Measurements from ENCODE around the gene KAZN.
A peak's percentile ranks its signal among the peaks of the same experiment; 100 is the strongest.

KAZN gene

DNA sequence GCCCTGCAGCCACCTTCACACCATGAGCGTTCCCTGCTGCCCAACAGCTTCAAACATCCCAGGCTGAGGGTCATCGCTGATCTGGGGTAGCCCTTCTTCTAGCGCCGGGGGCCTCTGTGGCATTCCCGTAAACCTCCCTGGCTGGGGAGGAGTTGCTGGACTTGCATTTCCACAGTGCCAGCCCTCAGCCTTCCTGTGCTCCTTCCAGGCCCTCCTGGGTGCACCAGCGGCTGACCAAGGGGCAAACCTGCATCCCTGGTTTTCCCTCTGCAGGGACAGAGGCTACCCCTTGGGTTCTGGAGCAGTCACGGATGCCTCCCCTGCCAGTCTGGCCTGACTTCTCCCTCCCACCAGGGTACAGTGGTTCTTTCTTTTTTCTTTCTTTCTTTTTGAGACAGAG lies 336.4 kb downstream of the KAZN start:
- DNase-seq (ENCODE audit: low spot score), result no peak

- DNase-seq (ENCODE audit: low spot score), result no peak
Observed at GRCh38 chr1:14936815-14937214, 338.3 kb downstream of the KAZN start.

GRCh38 chr1:14937288-14937949 lies 338.9 kb downstream of the KAZN start:
- DNase-seq (ENCODE audit: low spot score), result no peak

- no peak for DNase-seq (ENCODE audit: low spot score)
Observed at GRCh38 chr1:14939527-14940284, 341.2 kb downstream of the KAZN start.

DNA sequence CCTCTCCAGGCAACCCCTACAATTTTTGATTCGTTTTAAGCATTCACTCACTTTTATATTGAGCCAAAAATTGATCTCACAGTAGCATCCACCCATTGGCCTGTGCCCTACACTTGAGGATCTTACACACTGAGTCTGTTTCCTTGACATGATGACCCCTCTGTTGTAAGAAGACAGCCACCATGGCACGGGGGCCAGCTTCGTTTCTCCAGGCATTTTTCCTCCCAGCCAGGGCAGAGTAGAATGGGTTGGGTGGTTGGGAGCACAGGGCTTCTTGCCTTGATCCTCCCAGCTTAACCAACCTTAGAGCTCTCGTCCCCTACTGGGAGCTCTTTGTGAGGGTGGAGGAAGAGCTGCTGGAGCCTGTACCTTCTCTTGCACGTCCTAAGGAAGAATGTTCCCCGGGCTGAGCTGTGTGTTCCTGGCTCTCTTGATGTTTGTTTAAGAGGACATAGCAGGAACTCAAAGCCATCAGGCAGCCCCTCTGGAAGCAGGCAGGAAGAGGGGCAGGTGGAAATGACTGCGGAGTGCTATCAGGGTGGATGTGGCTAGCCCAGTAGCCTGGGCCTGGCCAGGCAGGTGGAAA lies 341.9 kb downstream of the KAZN start:
- DNase-seq (ENCODE audit: low spot score), result no peak

DNA sequence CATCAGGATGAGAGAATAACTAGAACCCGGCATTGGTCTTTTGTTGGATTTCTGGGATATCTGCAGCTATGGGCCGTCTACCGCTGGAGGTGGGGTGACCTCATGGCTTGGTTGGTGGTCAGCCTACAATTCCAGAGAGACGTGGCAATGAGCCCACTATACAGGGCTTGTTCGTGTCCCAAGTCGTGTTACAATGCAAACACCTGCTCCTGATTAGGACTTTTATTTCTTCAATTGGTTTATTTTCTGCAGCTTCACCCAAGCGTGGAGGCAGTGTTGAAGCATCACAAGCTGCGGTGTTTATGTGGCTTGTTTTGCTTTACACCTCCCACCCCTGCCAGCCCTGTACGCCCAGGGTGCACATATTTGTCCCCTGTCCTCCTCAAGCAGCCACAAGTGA lies 343.4 kb downstream of the KAZN start:
- DNase-seq (ENCODE audit: low spot score), result no peak

GRCh38 chr1:14944471-14944985 lies 346.0 kb downstream of the KAZN start:
- peak; percentile 75 for DNase-seq (ENCODE audit: low spot score)

- peak; percentile 58 for DNase-seq (ENCODE audit: low spot score)
Observed at GRCh38 chr1:14945132-14946010, 346.9 kb downstream of the KAZN start.

- no peak for DNase-seq (ENCODE audit: low spot score)
Observed at GRCh38 chr1:14946011-14946359, 347.5 kb downstream of the KAZN start.

DNA sequence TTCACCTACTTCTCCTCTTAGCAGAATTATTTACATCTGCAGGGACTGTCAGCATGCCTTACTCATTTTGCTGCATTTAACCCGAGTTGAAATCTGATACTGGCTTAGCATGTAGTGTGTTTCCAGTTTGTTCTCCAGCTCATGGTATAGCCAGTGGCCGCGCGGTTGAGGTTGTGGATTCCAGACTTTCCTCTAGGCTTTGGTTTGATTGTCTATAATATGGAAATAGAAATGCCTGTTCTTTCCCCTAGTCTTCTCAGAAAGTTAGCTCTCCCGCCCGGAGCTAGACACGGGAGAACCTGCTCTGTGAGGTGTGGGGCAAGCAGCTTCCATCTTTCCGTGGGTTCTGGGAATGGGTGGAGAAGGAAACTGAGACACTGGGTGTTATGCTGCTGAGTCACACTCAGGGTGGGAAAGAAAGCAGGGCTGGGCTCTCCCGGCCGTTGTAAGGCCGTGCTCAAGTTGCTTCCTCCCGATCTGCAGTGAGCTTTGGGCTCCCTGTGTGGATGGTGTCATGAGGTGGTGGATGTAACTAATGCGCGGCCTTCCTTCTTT lies 348.3 kb downstream of the KAZN start:
- DNase-seq (ENCODE audit: low spot score), result no peak

- no peak for DNase-seq (ENCODE audit: low spot score)
Observed at GRCh38 chr1:14947421-14947820, 348.9 kb downstream of the KAZN start.

GRCh38 chr1:14948112-14948652 lies 349.7 kb downstream of the KAZN start:
- DNase-seq (ENCODE audit: low spot score), result no peak

GRCh38 chr1:14949270-14949835 lies 350.9 kb downstream of the KAZN start:
- no peak for DNase-seq (ENCODE audit: low spot score)

DNA sequence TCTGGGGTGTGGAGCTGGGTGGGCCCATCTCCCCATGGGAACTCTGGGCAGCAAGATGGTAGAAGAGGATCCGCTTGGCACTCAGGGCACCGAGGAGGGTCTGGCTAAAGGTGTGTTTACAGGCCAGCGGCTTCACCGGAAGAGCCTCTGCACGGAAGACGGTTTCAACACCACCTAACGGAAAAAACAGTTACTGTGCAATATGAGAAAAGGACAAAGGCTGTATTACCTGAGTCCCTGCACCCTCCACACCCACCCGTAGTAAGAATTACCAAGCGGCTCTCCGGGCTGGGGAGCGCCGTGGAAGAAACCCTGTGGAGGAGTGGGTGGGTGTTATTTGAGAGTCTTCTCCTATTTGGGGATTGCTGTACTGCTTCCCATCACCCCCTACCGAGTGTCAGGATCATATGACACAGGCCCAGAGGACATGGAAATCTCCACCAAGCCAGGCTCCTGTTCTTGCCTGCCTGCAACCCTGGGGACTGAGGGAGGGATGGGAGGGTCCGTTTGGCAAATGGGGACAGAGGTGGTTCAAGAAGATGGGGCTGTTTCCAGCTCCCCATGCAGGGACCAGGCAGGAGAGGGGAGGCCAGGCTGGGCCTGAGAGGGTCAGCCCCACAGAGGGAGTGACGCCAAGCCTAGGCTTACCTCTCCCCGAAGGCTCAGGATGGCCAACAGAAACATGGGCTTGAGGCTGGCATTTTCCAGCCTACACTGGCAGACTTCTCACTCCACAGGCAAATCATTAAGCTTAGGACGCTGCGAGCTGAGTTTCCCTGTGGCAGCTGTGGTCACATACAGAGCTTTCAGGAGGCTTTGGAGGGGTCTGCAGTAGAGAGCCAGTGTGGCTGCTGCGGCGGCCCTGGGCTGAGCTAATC lies 351.6 kb downstream of the KAZN start:
- no peak for DNase-seq (ENCODE audit: low spot score)

GRCh38 chr1:14951766-14952165 lies 353.3 kb downstream of the KAZN start:
- DNase-seq (ENCODE audit: low spot score), result no peak

DNA sequence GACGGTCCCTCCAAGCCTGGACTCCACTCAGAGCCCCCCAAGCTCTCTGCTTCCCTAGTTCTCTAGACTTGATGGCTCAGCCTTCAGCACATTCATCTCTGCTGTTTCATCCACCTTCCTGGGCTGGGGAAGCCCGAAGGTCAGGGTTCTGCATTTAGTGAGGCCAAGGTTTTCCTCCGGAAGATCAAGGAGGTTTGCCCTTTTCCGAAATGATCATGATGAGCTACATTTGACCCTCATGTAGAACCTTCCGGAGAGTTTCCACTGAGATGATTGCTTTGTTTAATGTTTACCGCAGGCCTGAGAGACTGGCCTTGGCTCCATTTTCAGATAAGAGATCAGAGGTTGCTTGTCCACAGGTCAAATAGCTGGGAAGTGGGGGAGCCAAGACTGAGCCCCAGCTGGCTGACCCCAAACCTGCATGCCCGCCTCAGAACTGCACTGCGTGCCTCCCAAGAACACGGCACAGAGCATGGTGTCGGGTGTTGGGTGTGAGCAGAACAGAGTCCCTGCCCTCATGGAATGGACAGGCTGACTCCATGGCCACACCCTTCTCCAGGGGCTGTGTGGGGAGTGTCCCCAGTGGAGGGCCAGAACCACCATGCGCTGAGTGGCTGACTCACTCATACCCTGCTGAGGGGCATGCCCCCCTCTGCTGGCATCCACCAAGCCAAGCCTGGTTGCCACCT lies 354.3 kb downstream of the KAZN start:
- DNase-seq (ENCODE audit: low spot score), result no peak

- DNase-seq (ENCODE audit: low spot score), result no peak
Observed at GRCh38 chr1:14954210-14954609, 355.7 kb downstream of the KAZN start.

DNA sequence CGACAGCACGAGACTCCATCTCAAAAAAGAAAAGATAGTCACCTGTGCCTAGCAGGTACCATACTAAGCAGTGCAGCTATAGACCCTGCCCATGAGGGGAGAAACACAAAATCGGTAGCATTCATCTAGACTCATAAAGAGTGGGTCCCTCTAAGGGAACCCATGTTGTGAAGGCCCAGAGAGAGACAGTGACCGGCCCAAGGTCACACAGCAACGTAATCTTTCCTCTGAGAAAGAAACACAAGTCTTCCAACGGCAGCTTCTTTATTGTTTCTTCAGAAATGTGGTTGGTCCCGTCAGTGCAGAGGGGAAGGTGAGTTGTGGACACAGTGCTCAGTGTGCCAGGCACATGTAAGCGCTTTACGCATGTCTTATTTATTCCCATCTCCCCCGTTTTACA lies 356.4 kb downstream of the KAZN start:
- DNase-seq (ENCODE audit: low spot score), result no peak

DNA sequence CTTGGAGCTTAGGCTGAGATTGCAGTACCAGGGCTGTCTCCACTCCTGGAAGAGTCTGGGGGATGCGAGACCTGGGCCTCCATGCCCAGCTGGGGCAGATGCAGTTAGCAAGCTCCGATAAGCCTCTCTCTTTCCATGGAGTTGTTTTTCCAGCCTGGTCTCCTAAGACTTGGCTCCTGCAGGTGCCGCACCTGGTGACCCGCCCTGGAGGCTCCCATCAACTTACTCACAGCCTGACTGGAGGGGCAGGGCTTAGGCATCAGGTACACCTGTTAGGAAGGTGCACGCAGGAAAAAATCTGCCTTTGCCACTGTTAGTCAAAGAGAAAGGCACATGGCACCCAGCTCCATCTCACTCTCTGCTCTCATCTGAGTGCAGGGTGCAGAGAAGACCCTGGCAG lies 356.9 kb downstream of the KAZN start:
- DNase-seq (ENCODE audit: low spot score), result no peak

- no peak for DNase-seq (ENCODE audit: low spot score)
Observed at GRCh38 chr1:14955976-14956375, 357.5 kb downstream of the KAZN start.
